Smooth muscle cell (in vitro differentiated cells): ENCODE measurements around the gene SYT7. TPM values are rescaled to one million over a fixed set of nuclear protein-coding genes. Genes with fewer than 3 reads are reported as not detected.

Experiments
- DNase-seq: peaks from one replicate; lab custom pipeline; 2025; ENCODE audit not compliant: unreplicated experiment; lab: John Stamatoyannopoulos, UW
- H2AFZ ChIP-seq: fragments of 200-600 bp; sonication (generic); 2 replicates; pipeline ENCODE4 v1.6.0; 2016; ENCODE audit warnings: antibody characterized with exemption, low read depth, mild to moderate bottlenecking
- H3F3A ChIP-seq: fragments of 200-600 bp; sonication (generic); 2 replicates; pipeline ENCODE4 v1.6.0; 2017; ENCODE audit warnings: antibody characterized with exemption, low read depth
- H3K27ac ChIP-seq: fragments of 200-600 bp; sonication (generic); 2 replicates; pipeline ENCODE4 v1.5.1; 2016; ENCODE audit warnings: low read depth, mild to moderate bottlenecking
- H3K27me3 ChIP-seq: fragments of 200-600 bp; sonication (generic); 2 replicates; pipeline ENCODE4 v1.6.1; 2016; ENCODE audit warnings: low read depth, mild to moderate bottlenecking
- H3K36me3 ChIP-seq: fragments of 200-600 bp; sonication (generic); 2 replicates; pipeline ENCODE4 v1.5.1; 2016; ENCODE audit warnings: low read depth
- H3K4me1 ChIP-seq: fragments of 200-600 bp; sonication (generic); 2 replicates; pipeline ENCODE4 v1.5.1; 2016; ENCODE audit warnings: low read depth
- H3K4me2 ChIP-seq: fragments of 200-600 bp; sonication (generic); 2 replicates; pipeline ENCODE4 v1.6.0; 2016; ENCODE audit warnings: mild to moderate bottlenecking
- H3K4me3 ChIP-seq: fragments of 200-600 bp; sonication (generic); 2 replicates; pipeline ENCODE4 v1.5.1; 2016; ENCODE audit warnings: mild to moderate bottlenecking
- H3K79me2 ChIP-seq: fragments of 200-600 bp; sonication (generic); 2 replicates; pipeline ENCODE4 v1.6.0; 2016; ENCODE audit warnings: low read depth, mild to moderate bottlenecking
- H3K9ac ChIP-seq: fragments of 200-600 bp; sonication (generic); 2 replicates; pipeline ENCODE4 v1.6.0; 2016; ENCODE audit warnings: low read depth
- H3K9me3 ChIP-seq: fragments of 200-600 bp; sonication (generic); replicated peaks from 2 replicates; pipeline ENCODE4 v1.5.1; 2016; ENCODE audit warnings: low read depth
- H4K20me1 ChIP-seq: fragments of 200-600 bp; sonication (generic); 2 replicates; pipeline ENCODE4 v1.6.0; 2016; ENCODE audit warnings: low read depth
- WGBS: methylation state at CpG from one replicate; pipeline ENCODE4 v1.1.7; 2016; ENCODE audit warnings: low lambda C conversion rate; 5-methylcytosine and 5-hydroxymethylcytosine counted together
- polyA plus RNA-seq: library from polyadenylated mRNA; unstranded; fragments of >200 nt; fragmentation: Nextera tagmentation; extraction: Ambion mirVana; gene quantifications from 2 replicates; pipeline ENCODE4 v1.2.1, GENCODE V29; 2016
- total RNA-seq: library from RNA; depleted of rRNA; stranded (reverse); fragments of >200 nt; gene quantifications from 2 replicates; pipeline ENCODE4 v1.2.3, GENCODE V29; 2014
- TF ChIP-seq, protein P1 (sequence below): fragments of 200-600 bp; sonication (generic); IDR thresholded peaks from 2 replicates; pipeline ENCODE4 v1.5.1; 2017; ENCODE audit warnings: borderline replicate concordance, mild to moderate bottlenecking, antibody characterized with exemption; ENCODE audit not compliant: insufficient read depth, poor library complexity, severe bottlenecking

Gene SYT7
- total and polyA plus RNA-seq, 2 experiments from 2014 or later = 0.79 to 4.0 TPM

DNA sequence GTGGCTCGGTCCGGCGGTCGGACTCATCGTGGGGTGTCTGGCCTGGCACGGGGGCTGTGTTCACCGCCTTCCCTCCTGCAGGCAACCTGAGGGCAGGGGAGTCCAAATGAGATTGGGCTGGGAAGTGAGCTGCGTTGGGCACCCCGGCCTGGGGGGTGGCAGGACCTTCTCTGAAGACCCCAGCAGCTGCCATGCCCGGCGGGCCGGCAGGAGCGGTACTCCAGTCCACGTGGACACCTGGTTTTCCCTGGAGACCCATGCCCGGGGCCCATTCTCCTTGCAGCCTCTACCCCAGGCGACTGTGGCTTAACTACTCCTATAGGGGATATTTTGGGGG, 47.9 kb downstream of the SYT7 start:
- H3K9me3 ChIP-seq = no peaks in the 10 kb centered on the region
- H3K27ac ChIP-seq = no peak overlapping the region
- no peak overlapping the region for H3K4me2 ChIP-seq
- TF ChIP-seq, protein P1, sequence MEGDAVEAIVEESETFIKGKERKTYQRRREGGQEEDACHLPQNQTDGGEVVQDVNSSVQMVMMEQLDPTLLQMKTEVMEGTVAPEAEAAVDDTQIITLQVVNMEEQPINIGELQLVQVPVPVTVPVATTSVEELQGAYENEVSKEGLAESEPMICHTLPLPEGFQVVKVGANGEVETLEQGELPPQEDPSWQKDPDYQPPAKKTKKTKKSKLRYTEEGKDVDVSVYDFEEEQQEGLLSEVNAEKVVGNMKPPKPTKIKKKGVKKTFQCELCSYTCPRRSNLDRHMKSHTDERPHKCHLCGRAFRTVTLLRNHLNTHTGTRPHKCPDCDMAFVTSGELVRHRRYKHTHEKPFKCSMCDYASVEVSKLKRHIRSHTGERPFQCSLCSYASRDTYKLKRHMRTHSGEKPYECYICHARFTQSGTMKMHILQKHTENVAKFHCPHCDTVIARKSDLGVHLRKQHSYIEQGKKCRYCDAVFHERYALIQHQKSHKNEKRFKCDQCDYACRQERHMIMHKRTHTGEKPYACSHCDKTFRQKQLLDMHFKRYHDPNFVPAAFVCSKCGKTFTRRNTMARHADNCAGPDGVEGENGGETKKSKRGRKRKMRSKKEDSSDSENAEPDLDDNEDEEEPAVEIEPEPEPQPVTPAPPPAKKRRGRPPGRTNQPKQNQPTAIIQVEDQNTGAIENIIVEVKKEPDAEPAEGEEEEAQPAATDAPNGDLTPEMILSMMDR = no peak
- H3K79me2 ChIP-seq = no peaks in the 10 kb centered on the region
- H3K4me1 ChIP-seq = no peaks in the 10 kb centered on the region
- H3K4me3 ChIP-seq = no peak overlapping the region
- H3K9ac ChIP-seq = no peak overlapping the region
- no peak for DNase-seq
- no peaks in the 10 kb centered on the region for H3K27me3 ChIP-seq
- no peaks in the 10 kb centered on the region for H3K36me3 ChIP-seq
- no peak overlapping the region for H2AFZ ChIP-seq
- no peaks in the 10 kb centered on the region for H3F3A ChIP-seq
- WGBS = 95% methylated on average over 16 of the region's 16 CpGs
- H4K20me1 ChIP-seq = no peaks in the 10 kb centered on the region

DNA sequence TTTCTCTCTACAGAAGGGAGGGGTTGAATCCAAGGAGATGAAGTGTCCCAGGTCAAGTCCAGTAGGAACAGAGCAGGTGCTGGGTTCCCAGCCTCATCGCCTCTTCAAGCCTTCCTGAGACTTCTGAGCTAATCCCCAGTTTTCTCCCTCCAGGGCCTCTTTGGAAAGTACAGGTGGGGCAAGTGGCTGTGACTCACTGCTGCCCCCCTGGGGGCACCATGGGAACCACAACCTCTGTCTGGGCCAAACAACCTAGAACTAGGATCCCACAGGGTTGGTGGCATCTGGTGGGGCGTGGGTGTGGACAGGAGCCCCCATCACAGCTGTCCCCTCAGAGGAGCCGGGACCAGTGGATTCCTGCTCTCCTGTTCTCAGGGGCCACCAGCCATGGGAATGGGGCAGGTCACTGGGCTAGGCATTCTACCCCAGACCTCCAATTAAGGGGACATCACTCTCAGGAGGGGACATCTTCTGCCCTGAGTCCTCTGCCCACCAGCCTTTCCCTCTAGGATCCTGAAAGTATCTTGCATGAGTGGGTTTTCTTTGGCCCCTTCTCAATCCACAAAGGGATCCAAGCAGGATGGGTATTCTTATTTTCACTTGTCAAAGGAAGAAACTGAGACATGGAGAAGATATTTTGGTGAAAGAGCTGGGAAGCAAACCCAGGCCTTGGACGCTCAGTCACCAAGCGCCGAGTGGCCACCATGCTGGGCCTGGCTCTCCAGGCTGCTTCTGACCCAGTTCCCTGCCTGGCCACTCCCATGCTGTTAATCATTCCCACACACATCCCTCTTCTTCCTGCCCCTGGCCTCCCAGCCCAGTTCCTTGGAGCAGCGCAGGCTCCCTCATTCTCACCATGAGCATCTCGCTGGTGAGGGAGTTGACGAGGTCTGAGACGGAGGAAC, 48.5 kb downstream of the SYT7 start:
- Histone ChIP-seq H3K27me3 (no peaks in the 10 kb centered on the region), H3K4me3 (no peak overlapping the region), H3K9me3 (no peaks in the 10 kb centered on the region), H3F3A (no peaks in the 10 kb centered on the region), H4K20me1 (no peaks in the 10 kb centered on the region), H3K36me3 (no peaks in the 10 kb centered on the region), H3K9ac (no peak overlapping the region), H2AFZ (no peak overlapping the region), H3K4me2 (no peak overlapping the region), H3K79me2 (no peaks in the 10 kb centered on the region), H3K27ac (no peak overlapping the region), H3K4me1 (no peaks in the 10 kb centered on the region)
- no peak for DNase-seq
- 78% methylated on average over 10 of the region's 10 CpGs for WGBS
- TF ChIP-seq, protein P1 = peak; percentile 77

DNA sequence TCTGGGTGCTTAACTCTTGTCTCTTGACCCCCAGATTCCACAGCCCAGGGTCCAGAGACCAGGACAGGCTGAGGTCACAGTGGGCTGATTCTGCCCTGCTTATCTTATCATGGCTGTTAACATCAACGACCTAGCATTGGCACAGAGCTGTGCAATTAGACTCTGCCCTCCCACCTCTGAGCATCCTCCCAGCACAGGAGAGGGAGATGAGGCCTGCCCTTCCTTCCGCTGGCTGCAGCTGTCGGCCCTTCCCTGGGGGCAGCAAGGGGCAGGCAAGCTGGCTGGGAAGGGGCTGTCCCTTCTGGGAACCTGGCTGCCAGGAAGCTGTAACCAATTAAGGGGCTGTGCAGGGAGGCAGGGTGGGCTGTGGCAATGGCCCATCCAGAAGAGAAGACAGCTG, 49.8 kb downstream of the SYT7 start:
- H3K36me3 ChIP-seq = no peaks in the 10 kb centered on the region
- H3K27ac ChIP-seq = no peak overlapping the region
- no peak overlapping the region for H3K9ac ChIP-seq
- no peaks in the 10 kb centered on the region for H3K79me2 ChIP-seq
- no peaks in the 10 kb centered on the region for H3F3A ChIP-seq
- 64% methylated on average over 3 of the region's 3 CpGs for WGBS
- H3K9me3 ChIP-seq = no peaks in the 10 kb centered on the region
- TF ChIP-seq, protein P1 = no peak
- H4K20me1 ChIP-seq = no peaks in the 10 kb centered on the region
- no peak for DNase-seq
- no peak overlapping the region for H2AFZ ChIP-seq
- H3K27me3 ChIP-seq = no peaks in the 10 kb centered on the region
- H3K4me3 ChIP-seq = no peak overlapping the region
- H3K4me1 ChIP-seq = no peaks in the 10 kb centered on the region
- no peak overlapping the region for H3K4me2 ChIP-seq
